GM12801 (cell line): ENCODE results near the gene ULK2.

Source experiments
- CTCF ChIP-seq: IDR thresholded peaks from one replicate; pipeline ENCODE4 v1.5.1; 2011; ENCODE audit warnings: control low read depth; ENCODE audit not compliant: insufficient read length; ENCODE audit errors: extremely low read depth

ULK2 gene

GRCh38 chr17:19770985-19771735 is 96.6 kb downstream of the ULK2 start:
- TF ChIP-seq CTCF = no peak

- TF ChIP-seq CTCF = no peak
Measured at GRCh38 chr17:19769946-19770652, 97.6 kb downstream of the ULK2 start.

- TF ChIP-seq CTCF = no peak
Measured at GRCh38 chr17:19768046-19768782, 99.5 kb downstream of the ULK2 start.

GRCh38 chr17:19766421-19767270 is 101.1 kb downstream of the ULK2 start:
- TF ChIP-seq CTCF = no peak

DNA sequence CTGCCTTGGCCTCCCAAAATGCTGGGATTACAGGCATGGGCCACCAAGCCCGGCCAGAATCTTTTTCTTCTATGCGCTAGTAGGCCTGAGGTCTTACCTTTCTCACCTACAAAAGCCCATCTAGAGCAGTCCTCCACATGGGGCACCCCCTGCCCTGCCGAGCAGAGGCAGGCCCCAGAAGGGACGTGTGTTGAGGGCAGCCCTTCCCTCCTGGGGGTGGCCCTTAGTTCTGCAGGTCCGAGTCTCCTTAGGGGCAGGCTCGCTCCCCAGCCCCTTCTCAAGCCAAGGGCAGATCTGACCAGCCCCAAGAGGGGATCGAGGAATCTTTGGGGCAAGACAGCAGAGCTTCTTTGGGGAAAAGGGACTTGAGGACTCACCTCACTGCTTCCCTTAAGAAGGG is 101.7 kb downstream of the ULK2 start:
- TF ChIP-seq CTCF = no peak

- TF ChIP-seq CTCF = no peak
Measured at GRCh38 chr17:19763416-19763815, 104.3 kb downstream of the ULK2 start.
